Middle frontal gyrus (tissue), 1 donor: Measurements from ENCODE around the gene FAM163B.
"Not testable (repeated sequence)": the region's sequence is repeated elsewhere in the genome, so short reads cannot be mapped to it uniquely, and the experiment has no call there.

Experiments
- DNase-seq: peaks from one replicate; pipeline ENCODE4 v3.0.0-alpha.2; 2015; ENCODE audit warnings: low spot score; ENCODE audit errors: extremely low spot score

Gene FAM163B

DNA sequence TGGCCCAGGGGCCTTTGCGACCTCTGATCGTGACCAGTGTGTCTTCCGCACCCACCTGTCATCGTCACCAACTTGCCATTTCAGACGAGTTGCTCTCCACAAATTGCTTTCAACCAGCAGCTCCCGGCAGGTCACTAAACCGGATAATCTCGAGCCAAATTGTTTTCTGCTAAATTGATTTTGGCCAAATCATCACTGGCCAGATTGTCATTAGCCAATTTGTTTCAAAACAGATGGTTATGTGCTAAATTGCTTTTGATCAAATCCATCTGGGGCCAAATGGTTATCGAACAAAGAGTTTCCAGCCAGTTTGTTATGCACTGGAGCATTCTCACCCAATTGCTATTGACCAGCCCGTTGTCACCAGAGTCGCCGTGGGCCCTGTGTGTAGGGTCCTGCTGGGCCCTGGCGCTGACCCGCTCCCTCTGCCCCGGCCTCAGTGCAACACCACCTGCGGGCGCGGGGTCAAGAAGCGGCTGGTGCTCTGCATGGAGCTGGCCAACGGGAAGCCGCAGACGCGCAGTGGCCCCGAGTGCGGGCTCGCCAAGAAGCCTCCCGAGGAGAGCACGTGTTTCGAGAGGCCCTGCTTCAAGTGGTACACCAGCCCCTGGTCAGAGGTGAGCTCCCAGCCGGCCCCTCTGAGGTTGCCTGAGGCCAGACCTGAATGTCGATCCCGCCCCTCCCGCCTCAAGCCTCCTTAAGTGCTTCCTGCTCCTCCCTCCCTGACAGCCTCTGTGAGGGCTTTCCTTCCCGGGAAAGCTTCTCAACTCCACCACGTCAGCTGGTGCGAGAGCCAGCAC lies 39.1 kb downstream of the FAM163B start:
- DNase-seq, result no peak

DNA sequence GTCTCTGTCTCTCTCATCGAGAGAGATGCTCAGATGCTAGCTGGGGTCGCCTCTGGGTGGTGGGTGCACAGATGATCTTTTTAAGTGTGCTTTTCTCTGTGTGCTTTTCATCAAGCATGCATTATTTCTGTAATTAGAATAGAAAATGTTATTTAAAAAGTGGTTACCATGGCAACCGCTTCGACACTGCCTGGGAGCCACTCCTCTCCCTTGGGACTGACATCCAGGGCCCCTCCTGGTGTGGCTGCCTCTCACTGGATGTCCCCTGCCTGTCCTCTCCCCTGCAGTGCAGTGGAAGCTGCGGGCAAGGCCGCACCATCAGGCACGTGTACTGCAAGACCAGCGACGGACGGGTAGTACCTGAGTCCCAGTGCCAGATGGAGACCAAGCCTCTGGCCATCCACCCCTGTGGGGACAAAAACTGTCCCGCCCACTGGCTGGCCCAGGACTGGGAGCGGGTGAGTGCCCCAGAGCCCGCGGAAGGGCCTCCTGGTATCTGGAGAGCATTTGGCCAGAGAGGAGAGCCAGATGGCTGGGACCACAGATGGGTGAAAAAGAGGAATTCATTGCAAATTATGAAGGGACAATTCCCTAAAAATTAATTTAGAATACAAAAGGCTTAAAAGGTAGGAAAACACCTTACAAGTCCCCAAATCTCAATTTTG lies 39.9 kb downstream of the FAM163B start:
- no peak for DNase-seq

DNA sequence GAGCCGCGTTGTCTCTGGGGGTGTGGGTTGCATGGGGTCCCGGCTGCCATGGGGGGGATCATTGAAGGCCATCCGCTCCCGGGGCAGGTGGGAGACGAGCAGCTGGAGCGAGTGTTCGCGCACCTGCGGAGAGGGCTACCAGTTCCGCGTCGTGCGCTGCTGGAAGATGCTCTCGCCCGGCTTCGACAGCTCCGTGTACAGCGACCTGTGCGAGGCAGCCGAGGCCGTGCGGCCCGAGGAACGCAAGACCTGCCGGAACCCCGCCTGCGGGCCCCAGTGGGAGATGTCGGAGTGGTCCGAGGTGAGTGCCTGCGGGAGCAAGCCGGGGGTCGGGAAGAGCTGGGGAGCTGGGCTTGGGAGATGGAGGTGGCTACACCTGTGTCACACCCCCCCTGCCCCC lies 41.0 kb downstream of the FAM163B start:
- DNase-seq, result no peak

- DNase-seq, result no peak
Measured at GRCh38 chr9:133566817-133567216, 42.4 kb downstream of the FAM163B start.

DNA sequence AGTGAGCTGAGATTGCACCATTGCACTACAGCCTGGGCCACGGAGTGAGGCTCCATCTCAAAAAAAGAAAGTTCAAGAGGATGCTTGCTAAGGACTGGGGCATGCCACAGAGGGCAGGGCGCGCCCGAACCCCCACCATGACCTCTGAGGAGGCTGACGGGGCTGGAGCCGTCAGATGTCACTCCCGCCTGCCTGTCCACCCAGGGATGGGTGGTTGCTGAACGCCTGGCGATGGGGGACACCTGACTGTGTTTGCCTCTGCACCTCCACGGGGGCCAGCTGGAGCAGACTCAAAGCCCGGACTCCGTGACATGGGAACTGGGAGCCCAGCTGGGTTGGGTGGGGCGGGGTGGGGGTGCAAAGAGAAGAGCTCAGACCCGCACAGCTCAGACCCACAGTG lies 42.8 kb downstream of the FAM163B start:
- DNase-seq, result no peak

GRCh38 chr9:133564451-133565116 lies 44.6 kb downstream of the FAM163B start:
- DNase-seq, result no peak

- DNase-seq, result not testable (repeated sequence)
Measured at GRCh38 chr9:133563814-133564213, 45.4 kb downstream of the FAM163B start.

DNA sequence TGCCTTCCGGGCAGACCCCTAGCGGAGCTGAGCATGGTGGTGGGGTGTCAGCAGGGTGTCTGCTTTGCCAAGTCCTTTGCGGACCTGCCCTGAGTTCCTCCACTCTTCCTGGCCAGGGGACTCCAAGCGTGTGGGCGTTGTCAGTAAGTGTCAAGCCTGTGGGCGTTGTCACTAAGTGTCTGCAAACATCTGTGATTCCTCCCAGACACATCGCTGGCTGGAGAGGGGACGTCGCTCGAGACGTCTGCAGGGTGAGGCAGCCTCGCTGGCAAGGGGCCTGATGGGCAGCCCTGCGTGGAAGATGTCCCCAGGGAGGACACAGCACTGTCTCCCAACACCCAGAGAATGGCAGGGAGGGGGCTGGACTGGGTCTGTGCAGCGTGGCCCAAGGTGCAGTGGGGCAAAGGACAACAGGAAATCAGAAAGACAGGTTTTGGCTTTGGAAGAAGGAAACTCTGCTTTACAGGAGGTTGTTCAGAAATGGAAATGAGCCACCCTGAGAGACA lies 45.8 kb downstream of the FAM163B start:
- DNase-seq, result no peak

- DNase-seq, result no peak
Measured at GRCh38 chr9:133562611-133563290, 46.4 kb downstream of the FAM163B start.

DNA sequence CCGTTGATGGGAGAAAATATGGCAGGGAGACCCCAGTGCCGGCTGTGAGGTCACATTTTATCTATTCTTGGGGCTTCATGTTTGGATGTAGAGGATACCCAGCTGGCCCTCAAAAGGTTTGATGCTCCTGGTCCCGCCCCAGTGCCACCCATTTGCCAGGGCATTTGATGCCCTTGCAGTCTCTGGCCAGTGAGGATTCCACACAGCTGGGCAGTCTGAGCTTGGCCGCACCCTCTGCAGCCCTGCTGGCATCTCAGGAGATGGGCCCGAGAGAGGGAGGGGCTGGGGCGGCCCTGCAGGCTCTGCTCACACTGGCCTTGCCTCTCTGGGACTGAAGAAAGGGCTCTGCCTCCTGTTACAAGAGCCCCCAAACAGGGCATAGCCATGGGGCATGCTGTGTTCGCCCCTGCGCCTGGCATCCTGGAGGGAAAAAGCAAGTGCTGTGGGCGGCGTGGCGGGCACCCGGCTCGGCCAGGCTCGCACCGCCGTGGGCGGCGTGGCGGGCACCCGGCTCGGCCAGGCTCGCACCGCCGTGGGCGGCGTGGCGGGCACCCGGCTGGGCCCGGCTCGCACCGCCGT lies 47.1 kb downstream of the FAM163B start:
- no peak for DNase-seq

- no peak for DNase-seq
Measured at GRCh38 chr9:133560944-133561343, 48.2 kb downstream of the FAM163B start.

GRCh38 chr9:133560311-133560710 lies 48.9 kb downstream of the FAM163B start:
- DNase-seq, result no peak

DNA sequence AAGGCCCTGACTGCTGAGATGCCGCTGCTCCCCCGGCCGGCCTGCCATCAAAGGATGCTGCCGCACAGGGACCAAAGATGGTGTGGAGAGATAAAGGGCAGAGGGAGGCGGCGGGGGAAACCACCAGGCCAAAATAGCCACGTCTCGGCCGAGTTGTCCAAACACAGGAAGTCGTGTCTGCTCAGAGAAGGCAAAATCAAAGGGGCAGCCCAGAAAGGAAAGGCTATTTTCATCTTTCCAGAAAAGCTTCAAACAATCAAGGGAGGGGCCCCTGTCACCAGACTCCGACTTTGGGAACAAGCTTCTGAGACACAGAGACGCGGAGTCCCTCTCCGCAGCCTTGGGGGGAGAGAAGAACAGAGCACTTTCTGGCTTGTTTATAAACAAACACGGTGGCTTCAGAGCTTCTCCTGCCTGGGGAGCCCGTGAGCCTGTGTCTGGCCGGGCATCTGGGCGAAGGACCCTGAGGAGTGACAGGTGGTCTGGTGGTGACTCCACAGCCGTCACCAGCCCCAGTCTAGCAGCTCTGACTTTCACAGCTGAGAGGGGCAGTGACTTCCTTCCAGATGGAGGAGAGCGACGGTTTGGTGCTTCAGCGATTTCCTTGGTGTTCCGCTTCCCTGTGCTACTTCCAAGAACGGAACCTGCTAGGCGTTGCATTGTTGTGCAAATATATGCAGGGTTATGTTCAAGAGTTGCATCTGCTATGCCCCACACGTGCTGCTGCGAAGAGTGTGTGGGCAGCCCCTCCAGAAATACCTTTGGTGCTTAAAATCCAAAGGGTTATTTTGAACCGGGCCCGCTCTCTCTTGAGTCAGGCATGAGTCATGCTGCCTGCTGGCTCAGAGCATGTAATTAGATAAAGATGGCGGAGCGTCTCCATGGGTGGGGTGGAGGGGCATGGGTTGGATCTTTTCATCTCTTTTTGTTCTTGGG lies 50.7 kb downstream of the FAM163B start:
- no peak for DNase-seq

DNA sequence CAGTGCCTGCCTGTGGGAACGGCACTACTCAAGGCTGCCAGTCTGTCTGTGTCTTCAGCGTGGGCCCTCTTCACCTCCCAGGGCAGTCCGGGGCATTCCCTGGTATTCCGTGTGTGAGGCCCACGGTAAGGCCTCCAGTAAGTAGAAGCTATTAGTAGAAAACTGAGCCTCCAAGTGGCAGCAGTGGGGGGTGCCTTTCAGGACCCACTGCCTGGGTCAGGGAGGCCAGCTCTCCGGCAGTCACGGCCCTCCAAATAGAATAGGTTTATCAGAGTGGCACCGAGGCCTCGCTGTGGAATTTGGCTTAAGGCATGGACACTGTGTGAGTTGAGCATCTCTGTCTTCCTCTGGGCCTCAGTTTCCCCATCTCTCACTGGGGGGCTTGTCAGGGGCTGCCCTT lies 51.6 kb downstream of the FAM163B start:
- DNase-seq, result no peak

GRCh38 chr9:133556354-133556753 lies 52.8 kb downstream of the FAM163B start:
- DNase-seq, result no peak

GRCh38 chr9:133554729-133555128 lies 54.5 kb downstream of the FAM163B start:
- DNase-seq, result no peak

GRCh38 chr9:133553973-133554713 lies 55.0 kb downstream of the FAM163B start:
- no peak for DNase-seq

GRCh38 chr9:133553123-133553522 lies 56.1 kb downstream of the FAM163B start:
- no peak for DNase-seq

DNA sequence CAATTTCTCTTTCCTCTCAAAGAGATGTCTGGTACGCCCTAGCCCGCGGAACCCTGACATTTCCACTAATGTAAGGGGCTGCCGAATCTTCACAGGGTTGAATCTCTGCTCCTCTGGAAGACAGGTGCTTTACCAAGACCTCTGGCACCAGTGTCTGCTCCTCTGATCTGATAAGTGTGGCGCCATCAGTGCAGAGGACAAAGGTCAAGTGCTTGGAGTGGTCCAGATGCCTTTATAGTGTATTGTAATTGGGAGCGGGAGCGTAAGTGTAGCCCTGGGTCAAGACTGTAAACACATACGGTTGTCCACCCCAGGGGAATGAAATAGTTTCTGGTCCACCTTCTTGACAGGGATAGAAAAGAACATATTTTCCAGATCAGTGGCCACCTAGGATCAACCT lies 57.0 kb downstream of the FAM163B start:
- no peak for DNase-seq
